Lung (tissue), 12 donors: ENCODE results near the gene DPPA3. TPM values are rescaled to one million over a fixed set of nuclear protein-coding genes. Genes with fewer than 3 reads are reported as not detected.
"Not testable (repeated sequence)": the region's sequence is repeated elsewhere in the genome, so short reads cannot be mapped to it uniquely, and the experiment has no call there.

Experiments
- ATAC-seq: fragments of 200-7000 bp; cut with Tn5 transposase; one replicate; pipeline ENCODE4 v1.9.1; 2020; ENCODE audit warnings: moderate number of reproducible peaks; ENCODE audit not compliant: insufficient read depth, low FRiP score
- DNase-seq, 3 donors: peaks; one replicate each; pipeline ENCODE4 v3.0.0-alpha.2; 2013 to 2017
- H3K27ac ChIP-seq, 2 donors: one replicate each; pipeline ENCODE4 v1.5.1; 2013; ENCODE audit warnings: mild to moderate bottlenecking in 2 of 2, moderate library complexity in 2 of 2, control low read depth in 1 of 2, inconsistent platforms in 1 of 2, low read depth in 1 of 2, low read length in 1 of 2
- H3K27me3 ChIP-seq, 3 donors: one replicate each; pipeline ENCODE4 v1.5.1; 2013; ENCODE audit warnings: low read length in 2 of 3; ENCODE audit not compliant: control insufficient read depth in 3 of 3, insufficient read depth in 3 of 3
- H3K36me3 ChIP-seq, 4 donors: one replicate each; pipeline ENCODE4 v1.5.1; 2013; ENCODE audit warnings: low read length in 4 of 4, mild to moderate bottlenecking in 1 of 4, moderate library complexity in 1 of 4; ENCODE audit not compliant: control insufficient read depth in 4 of 4, insufficient read depth in 4 of 4
- H3K4me1 ChIP-seq, 5 donors: one replicate each; pipeline ENCODE4 v1.5.1; 2013; ENCODE audit warnings: low read length in 5 of 5, mild to moderate bottlenecking in 2 of 5, moderate library complexity in 1 of 5; ENCODE audit not compliant: control insufficient read depth in 5 of 5, insufficient read depth in 5 of 5
- H3K4me3 ChIP-seq: one replicate; pipeline ENCODE4 v1.5.1; 2013; ENCODE audit warnings: mild to moderate bottlenecking, control low read depth, moderate library complexity
- H3K9ac ChIP-seq, 2 donors: one replicate each; pipeline ENCODE4 v1.5.1; 2013; ENCODE audit warnings: low read length in 2 of 2, control low read depth in 1 of 2; ENCODE audit not compliant: insufficient read depth in 1 of 2
- H3K9me3 ChIP-seq, 4 donors: one replicate each; pipeline ENCODE4 v1.5.1; 2013; ENCODE audit warnings: low read length in 3 of 4, mild to moderate bottlenecking in 1 of 4, moderate library complexity in 1 of 4; ENCODE audit not compliant: control insufficient read depth in 4 of 4, insufficient read depth in 3 of 4
- WGBS, 2 donors: extraction: QIAGEN DNeasy Blood & Tissue Kit; methylation state at CpG; one replicate each; pipeline ENCODE4 v1.1.7; 2013; 5-methylcytosine and 5-hydroxymethylcytosine counted together
- polyA plus RNA-seq, 2 donors: library from polyadenylated mRNA; stranded (reverse); fragments of 200-250 nt; gene quantifications; one replicate each; pipeline ENCODE4 v1.2.1, GENCODE V29; 2013
- total RNA-seq, 2 donors: library from RNA; depleted of rRNA in 1 of 2; stranded (reverse); fragments of >200 nt in 1 of 2; gene quantifications; one replicate each; pipeline ENCODE4 v1.2.1, GENCODE V29; 2014 to 2021
- TF ChIP-seq, protein P1 (sequence below): IDR thresholded peaks from 2 replicates; pipeline ENCODE4 v1.5.1; 2012; ENCODE audit warnings: mild to moderate bottlenecking; ENCODE audit errors: control extremely low read depth, extremely low read depth
- donor health status: control.
- donor health status: control.
- donor health status: Bipolar disorder and iron deficiency.
- donor health status: healthy.
- donor health status: DM: yes; HTN: yes; CAD: no.

Gene DPPA3
- total and polyA plus RNA-seq, 4 donors = not detected

DNA sequence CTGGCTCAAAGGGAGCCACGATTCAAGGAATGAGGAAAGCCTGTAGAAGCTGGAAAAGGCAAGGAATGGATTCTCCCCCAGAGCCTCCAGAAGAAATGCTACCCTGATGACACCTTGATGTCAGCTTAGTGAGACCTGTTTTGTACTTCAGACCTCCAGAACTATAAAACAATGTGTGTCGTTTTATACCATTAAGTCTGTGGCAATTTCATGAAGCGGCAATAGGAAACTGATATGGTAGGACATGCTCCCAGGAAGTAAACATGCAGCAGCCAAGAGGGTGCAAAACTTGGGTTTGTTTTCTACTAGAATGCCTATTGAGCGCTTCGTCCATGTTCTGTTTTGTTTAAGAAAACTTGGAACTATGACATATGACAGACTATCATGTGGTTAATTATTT is 43.1 kb upstream of the DPPA3 start:
- H3K36me3 ChIP-seq = no peaks in the 10 kb centered on the region
- H3K9me3 ChIP-seq = no peaks in the 10 kb centered on the region
- 79 to 84% methylated on average over 5 of the region's 5 CpGs for WGBS, 2 donors
- TF ChIP-seq, protein P1, sequence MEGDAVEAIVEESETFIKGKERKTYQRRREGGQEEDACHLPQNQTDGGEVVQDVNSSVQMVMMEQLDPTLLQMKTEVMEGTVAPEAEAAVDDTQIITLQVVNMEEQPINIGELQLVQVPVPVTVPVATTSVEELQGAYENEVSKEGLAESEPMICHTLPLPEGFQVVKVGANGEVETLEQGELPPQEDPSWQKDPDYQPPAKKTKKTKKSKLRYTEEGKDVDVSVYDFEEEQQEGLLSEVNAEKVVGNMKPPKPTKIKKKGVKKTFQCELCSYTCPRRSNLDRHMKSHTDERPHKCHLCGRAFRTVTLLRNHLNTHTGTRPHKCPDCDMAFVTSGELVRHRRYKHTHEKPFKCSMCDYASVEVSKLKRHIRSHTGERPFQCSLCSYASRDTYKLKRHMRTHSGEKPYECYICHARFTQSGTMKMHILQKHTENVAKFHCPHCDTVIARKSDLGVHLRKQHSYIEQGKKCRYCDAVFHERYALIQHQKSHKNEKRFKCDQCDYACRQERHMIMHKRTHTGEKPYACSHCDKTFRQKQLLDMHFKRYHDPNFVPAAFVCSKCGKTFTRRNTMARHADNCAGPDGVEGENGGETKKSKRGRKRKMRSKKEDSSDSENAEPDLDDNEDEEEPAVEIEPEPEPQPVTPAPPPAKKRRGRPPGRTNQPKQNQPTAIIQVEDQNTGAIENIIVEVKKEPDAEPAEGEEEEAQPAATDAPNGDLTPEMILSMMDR = no peak
- H3K9ac ChIP-seq = no peak overlapping the region
- no peak overlapping the region for H3K4me3 ChIP-seq
- ATAC-seq = no peak
- no peaks in the 10 kb centered on the region for H3K4me1 ChIP-seq
- no peaks in the 10 kb centered on the region for H3K27me3 ChIP-seq
- no peak for DNase-seq
- H3K27ac ChIP-seq = no peak overlapping the region

GRCh38 chr12:7675455-7675854 is 35.8 kb upstream of the DPPA3 start:
- 43 to 60% methylated on average over 6 of the region's 6 CpGs for WGBS, 2 donors
- not testable (repeated sequence) for H3K9ac ChIP-seq, DNase-seq, H3K9me3 ChIP-seq, H3K27ac ChIP-seq, H3K4me1 ChIP-seq, H3K36me3 ChIP-seq, H3K4me3 ChIP-seq, ATAC-seq, H3K27me3 ChIP-seq

DNA sequence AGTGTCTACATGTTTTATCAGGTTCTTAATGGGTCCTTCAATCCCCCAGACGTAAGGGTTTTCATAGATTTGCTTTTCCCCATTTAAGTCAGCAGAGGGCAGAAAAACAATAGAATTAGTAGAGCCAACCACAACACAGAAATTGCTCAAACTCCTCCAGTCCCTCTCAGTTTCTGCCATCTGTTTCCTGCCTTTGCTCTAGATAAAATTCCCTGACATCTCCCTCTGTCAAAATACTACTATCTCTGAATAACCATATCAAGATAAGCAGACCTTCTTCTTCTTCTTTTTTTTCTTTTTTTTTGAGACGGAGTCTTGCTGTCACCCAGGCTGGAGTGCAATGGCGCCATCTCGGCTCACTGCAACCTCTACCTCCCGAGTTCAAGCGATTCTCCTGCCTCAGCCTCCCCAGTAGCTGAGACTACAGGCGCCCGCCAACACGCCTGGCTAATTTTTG is 33.8 kb upstream of the DPPA3 start:
- not testable (repeated sequence) for H3K9me3 ChIP-seq, H3K27me3 ChIP-seq, H3K4me3 ChIP-seq, H3K9ac ChIP-seq, ATAC-seq, H3K36me3 ChIP-seq, H3K4me1 ChIP-seq, H3K27ac ChIP-seq
- peak in 2 of 3 donors; percentile 69 to 79 for DNase-seq
- 31% methylated on average over 9 of the region's 9 CpGs for whole genome bisulfite sequencing, 2 donors

- Histone ChIP-seq H3K36me3 (no peaks in the 10 kb centered on the region), H3K9ac (no peak overlapping the region), H3K9me3 (no peaks in the 10 kb centered on the region), H3K4me3 (no peak overlapping the region), H3K4me1 (no peaks in the 10 kb centered on the region), H3K27ac (no peak overlapping the region), H3K27me3 (no peaks in the 10 kb centered on the region)
- ATAC-seq (no peak), DNase-seq (no peak)
- 69 to 70% methylated on average over 8 of the region's 8 CpGs for WGBS, 2 donors
- TF ChIP-seq, protein P1 = no peak
These were observed 32.5 kb upstream of the DPPA3 start for GRCh38 chr12:7678744-7679143.
